Urothelium cell line (cell line): ENCODE results near the gene PDZD2.
"Not testable (repeated sequence)": the region's sequence is repeated elsewhere in the genome, so short reads cannot be mapped to it uniquely, and the experiment has no call there.

ENCODE experiments used
- DNase-seq: peaks from one replicate; pipeline ENCODE4 v3.0.0; 2011; ENCODE audit warnings: low spot score, mixed read lengths
- FAIRE-seq: peaks from 2 replicates; lab custom pipeline; 2011; peaks lifted over from hg19 to GRCh38; lab: Jason Lieb, UNC

Gene PDZD2

DNA sequence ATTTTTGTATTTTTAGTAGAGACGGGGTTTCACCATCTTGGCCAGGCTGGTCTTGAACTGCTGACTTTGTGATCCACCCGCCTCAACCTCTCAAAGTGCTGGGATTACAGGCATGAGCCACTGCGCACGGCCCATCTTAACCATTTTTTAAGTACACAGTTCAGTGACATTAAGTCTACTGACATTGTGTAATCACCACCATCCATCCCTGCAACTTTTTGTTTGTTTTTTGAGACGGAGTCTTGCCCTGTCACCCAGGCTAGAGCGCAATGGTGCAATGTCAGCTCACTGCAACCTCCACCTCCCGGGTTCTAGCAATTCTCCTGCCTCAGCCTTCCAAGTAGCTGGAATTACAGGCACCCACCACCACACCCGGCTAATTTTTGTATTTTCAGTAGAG lies 480.0 kb downstream of the PDZD2 start:
- FAIRE-seq, DNase-seq: not testable (repeated sequence)

DNA sequence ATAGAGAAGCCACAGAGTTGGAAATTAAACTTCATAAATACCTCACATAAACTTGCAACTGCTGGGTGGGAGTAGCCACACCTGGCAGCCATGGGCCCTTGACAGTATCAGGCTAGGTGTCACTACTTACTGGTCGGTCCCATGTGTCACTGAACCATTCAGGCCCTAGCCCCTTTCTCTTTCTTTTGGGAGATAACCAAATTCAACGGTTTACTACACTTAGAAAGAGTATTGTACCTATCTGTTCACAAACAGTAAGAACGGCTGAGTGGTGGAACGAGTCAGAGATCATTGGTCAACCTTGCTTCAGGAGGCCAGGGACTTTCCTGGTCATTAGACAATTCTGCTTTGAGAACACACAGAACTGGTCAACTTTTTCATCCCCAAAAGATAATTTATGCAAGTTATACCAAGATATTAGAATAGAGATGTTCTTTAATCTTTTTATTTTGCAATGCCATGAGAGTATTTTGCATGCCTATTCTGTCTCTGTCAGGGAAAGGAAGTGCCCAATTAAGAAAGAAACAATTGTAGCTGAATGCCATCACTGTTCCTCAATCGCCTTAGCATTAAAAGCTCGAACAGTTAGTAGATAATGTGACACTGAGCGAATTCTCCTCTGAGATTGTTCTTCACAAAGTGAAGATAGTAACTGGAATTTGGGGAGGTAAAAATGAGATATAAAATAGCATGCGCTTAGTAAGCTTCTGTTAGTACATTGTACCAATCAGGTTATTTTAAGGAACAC lies 484.3 kb downstream of the PDZD2 start:
- DNase-seq, result no peak
- FAIRE-seq, result no peak

DNA sequence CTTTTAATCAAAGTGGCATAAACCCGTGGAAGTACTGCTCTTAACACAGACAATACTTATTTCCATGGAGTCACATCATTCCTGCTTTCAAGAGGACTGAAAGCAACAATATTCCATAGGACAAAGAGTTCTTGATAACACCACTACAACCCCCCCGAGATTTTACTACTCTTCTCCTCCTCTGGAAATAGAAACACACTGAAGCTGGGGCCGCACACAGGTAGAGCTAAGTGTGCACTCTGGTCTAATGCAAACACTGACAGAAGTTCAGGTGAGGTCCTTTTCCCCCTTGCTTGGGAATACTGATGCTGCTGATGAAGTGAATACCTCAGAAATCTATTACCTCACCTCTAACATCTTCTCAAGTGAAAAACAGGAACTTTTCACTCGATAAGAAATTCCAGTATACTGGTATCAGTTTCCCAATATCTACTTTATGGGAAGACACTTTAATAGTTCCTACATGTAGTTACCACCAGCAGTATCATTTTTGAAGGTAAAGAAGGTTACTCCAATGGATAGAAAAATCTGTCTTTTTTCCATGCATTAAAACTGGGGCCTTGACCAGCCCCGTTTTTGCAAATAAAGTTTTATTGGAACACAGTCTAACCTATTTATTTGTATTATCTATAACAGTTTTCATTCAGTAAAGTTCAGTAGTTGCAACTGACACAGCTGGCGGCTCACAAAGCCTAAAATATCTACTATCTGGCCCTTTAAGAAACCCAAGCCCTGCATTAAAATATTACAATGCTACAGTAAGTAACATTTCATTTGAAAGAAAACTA lies 485.2 kb downstream of the PDZD2 start:
- FAIRE-seq (no peak), DNase-seq (no peak)

DNA sequence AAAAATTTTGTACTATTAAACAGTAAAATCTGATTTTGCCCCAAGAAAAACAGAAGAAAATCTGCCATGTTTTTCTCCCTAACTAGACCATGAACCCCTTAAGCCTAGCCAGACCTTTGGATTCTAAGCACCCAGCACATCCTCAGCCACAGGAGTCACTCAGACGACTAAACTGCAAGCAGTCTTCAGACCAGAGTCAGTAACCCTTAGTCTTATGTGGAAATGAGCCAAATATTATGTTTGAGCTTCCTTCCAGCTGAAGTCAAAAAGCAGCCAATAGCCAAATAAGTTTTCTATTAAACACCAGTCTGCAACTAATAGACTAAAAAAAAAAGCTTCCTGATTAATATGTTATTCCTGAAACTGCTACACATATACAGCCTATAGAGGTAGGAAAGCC lies 487.8 kb downstream of the PDZD2 start:
- FAIRE-seq (no peak), DNase-seq (no peak)

DNA sequence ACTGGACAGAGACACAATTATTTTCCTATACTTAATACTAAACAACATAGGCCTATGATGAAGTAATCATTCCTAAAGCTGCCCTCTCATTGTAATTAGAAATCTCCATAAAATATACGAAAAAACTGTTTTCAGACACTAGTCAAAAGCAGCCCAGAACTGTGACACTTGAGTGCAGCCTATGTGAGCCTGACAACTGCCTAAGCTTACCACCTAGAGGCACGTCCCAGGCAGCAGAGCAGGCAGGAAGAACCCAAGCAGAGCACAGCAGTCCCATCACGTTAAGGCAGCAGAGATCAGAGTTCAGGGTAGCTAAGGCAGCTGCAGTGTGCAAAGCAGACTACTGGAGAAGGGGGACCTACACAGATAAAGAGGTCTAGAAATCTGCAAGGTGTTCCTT lies 488.8 kb downstream of the PDZD2 start:
- DNase-seq (no peak), FAIRE-seq (no peak)

DNA sequence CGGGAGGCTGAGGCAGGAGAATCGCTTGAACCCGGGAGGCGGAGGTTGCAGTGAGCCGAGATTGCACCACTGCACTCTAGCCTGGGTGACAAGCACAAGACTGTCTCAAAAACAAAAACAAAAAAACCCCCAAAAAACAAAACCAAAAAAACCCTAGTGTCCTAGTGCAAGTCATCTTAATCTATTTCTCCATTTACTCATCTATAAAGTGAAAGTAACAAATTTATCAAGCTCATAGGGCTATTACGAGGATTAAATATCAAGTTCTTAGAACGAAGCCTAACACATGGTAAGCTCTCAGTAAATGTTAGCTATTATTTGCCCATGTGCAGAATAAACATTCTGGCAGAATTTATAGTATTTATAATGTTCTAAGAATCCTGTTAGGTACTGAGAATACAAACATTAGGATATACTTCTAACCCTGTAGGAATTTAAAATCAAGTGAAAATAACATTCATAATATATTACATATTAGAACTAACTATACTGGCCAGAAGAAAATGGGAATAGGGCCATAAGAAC lies 490.2 kb downstream of the PDZD2 start:
- DNase-seq, result no peak
- no peak for FAIRE-seq

DNA sequence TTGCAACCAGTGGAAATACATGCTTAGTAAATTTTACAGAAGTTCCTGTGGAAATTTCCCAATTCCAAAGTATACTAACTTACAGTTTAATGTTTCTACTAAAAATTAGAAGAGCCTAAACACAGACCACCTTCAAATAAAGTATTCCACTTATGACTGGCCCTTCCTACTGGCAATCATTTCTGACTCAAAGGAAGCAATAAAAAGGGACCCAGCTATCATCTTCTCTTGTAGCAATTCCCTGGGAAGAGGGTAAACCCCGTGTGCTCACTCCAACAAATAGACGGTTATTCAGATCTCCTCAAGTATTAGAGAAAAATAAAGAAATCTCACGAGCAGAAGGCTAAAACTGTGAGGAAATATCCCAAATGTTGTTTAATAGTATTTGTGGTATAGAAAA lies 491.9 kb downstream of the PDZD2 start:
- FAIRE-seq (no peak), DNase-seq (no peak)

DNA sequence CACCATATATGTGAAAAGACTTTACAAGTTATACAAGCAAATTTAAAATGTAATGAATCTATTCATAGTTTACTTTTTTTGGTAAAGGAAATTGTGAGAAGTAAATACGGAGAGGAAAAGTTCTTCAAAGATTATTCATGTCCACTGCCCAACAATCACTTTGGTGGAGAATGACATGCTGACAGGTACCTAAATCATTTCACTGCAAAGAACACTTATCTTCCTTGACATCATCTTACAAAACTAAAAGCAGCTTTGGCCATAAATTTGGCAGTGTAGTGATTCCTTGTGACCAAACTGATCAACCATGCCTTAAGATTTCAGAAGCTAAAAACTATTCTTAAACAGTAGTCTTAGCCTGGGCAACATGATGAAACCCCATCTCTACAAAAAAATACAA lies 492.7 kb downstream of the PDZD2 start:
- DNase-seq (no peak), FAIRE-seq (no peak)

DNA sequence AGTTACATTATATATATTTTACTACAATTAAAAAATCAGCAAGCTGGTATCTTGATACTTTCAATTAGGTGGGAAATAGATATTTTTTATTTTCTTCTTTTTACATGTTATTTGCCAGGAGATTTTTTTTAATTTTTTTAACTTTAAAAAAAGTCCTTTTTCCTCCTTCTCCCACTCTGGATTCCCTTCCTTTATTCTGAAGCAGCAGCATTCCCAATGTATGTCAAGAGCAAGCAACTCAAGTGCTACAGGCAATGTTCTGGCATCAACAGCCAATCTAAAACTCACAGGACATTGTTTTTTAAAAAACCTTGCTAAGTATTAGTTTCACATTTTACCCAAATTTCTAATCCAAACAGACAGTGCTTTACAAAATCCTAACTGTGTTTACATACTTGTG lies 493.8 kb downstream of the PDZD2 start:
- DNase-seq (no peak), FAIRE-seq (no peak)

DNA sequence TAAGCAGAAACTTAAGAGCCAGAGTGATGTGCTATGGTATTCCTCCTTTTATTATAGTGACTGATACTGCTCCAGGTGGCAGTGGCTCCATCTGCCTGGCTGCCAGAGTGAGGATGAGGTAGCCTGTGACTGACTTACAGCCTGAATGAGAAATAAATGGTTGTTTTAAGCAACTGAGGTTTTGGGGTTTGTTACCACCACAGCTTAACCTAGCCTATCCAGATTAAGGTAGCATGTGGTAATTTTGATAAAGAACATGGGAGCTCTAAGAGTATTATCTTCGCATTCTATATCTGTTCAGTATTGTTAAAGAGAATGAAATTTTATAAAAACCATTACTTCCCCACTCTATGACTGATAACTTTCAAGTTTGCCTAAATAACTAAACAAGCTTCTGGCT lies 496.2 kb downstream of the PDZD2 start:
- FAIRE-seq (no peak), DNase-seq (no peak)

DNA sequence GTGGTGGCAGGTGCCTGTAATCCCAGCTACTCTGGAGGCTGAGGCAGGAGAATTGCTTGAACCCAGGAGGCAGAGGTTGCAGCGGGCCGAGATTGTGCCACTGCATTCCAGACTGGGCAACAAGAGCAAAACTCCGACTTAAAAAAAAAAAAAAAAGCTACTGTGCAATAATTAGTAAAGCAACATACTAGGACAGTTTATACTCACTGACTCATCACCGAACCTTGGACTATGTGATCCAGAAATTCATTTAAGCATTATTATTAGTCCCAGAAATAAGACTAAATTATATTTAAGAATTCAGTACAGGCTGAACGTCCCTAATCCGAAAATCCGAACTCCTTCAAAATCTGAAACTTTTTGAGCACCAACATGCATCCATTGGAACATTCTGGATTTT lies 497.4 kb downstream of the PDZD2 start:
- no peak for FAIRE-seq
- no peak for DNase-seq

DNA sequence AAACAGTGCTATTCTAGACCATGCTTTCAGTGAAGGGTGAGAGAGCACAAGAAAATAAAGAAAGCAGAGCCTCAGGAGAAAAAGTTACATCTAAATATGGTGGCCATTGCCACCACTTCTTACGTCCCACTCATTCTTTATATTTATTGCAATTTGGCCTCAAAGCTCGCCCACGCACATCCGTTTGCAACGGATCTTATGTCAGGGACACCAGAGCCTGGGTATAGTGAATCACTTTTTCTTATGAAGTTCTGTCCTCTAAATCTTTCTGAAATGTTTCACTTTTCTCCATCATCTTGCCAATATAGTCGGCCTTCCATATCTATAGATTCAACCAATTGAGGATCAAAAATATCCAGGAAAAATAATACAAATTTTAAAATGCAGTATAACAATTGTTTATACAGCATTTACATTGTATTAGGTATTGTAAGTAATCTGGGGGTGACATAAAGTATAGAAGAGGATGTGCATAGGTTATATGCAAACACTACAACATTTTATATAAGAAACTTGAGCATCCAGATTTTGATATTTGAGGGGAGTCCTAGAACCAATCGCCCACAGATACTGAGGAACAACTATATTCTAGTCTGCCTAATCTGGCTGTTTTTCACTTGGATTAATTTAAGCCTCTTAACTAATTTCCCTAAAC lies 500.0 kb downstream of the PDZD2 start:
- no peak for FAIRE-seq
- DNase-seq, result no peak

DNA sequence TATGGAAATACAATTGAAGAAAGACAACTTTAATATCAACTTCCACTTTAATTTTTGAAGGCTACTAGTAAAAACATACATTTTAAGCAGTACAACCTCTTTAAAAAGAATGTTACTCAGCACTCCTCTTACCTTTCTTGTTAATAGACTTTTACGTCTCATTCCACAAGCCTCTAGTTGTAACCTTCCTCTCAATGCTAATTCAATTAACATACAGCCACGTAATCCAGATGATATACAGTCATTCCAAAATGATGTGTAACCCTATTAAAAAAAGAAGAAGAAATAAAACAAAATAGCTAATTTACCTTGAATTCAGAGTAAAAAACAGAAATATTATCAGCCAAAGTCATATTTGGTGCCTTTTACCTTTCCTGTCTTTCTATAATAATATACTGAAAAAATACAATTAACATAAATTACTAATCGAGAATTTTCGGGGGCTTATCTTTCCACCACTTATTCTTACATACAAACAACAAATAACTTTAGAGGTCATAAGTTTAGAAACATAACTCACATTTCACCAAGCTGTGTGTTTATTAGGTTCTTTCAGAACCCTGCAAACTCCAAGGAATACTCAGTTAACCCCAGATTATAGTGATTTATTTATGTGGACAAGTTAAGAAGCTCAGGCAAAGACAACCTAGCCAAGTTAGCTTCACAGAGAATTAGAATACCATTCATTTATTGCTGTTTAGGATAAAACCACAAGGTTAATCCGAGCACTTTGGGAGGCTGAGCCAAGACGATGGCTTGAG lies 504.9 kb downstream of the PDZD2 start:
- DNase-seq, result no peak
- no peak for FAIRE-seq

DNA sequence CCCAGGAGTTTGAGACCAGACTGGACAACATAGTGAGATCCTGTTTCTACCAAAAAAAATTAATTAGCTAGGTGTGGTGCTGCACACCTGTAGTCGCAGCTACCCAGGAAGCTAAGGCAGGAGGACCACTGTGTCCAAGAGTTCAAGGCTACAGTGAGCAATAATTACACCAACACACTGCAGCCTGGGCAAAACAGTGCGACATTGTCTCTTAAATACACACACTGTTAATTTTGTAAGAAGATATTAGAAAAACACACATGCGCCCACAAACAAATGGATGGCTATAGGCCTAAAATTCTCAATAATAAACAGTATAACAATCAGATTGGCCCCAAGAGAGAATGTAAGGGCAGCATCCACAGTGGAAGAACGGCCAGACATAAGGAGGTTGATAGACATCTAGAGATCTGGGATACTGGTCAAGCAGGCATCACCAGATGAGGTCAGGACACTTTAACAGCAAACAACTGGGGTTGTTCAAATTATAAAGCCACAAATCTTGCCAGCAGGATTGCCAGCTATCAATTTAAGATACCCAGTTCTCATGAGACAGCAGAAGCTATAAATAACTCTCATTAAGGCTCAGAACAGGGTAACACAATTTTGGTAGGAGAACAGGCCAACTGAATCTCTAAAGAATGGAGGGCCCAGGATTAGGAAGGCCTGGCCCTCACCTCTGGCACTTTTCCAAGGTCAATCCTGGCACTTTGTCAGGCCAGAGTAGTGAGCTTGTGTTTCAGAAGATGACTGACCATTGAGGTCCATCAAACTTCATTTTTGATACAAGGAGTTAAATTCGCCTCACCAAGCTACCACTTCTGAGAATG lies 505.7 kb downstream of the PDZD2 start:
- FAIRE-seq (no peak), DNase-seq (no peak)

DNA sequence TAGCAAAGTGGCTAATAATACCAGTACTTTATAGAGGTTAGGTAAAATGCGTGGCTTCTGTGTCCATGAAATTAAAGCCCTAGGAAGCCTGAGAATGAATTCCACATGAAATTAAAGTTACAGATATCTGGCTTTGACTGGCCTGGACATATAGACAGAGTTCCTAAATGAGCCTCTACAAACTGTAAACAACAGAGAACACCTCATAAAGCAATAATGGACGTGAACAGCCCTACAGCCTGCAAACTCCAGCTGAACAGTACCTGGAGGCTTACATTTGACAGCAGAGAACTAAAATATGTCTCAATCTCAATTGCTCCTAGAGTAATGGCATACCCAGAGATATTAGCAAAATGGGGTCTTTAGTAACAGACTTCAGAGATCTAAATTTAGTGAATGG lies 506.4 kb downstream of the PDZD2 start:
- FAIRE-seq (no peak), DNase-seq (no peak)

DNA sequence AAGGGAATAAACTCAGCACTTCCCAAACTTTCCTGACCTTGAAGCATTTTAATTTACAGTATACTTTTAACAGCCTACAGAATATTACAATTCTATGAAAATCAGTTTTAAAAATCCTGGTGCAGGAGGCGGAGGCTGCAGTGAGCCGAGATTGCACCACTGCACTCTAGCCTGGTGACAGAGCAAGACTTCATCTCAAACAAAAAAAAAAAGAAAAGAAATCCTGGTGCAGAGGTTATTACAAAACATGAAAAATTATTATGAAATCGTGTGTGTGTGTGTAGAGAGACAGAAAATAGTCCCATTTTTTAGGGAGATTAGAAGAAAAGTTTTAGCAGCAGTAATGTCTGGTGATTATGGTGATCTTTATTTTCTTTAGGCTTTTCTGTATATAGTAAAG lies 508.3 kb downstream of the PDZD2 start:
- FAIRE-seq (no peak), DNase-seq (no peak)

DNA sequence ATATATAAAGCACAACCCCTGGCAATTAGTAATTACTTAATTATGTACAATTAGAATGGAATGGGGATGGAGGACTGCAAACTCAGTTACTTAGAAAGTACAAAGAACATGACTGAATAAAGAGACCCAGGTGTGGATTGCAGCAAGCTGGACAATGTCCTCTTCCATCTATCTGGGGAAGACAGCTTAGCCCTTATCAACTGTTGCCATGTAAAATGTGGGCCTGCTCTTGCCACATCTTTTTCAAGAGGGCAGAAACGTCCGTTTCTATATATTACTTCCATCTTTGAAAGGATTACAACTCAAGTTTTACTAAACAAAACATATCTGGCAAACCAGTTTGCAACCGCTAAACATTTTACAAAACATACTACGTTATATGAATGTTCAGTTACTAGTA lies 509.0 kb downstream of the PDZD2 start:
- DNase-seq, result no peak
- FAIRE-seq, result no peak

DNA sequence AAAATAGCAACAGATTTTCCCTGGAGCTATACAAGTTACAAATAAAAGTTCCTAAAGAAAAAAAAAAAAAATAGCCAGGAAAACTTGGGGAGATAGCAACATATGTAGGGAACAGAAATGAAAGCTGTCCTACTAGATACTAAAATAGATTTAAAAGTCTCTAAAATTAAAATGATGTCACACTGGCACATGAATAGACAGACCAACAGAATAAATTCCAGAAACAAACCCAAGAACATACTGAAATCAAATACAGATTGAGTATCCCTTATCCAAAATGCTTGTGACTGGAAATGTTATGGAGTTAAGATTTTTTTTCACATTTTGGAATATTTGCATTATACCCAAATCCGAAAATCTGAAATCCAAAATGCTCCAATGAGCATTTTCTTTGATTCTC lies 511.4 kb downstream of the PDZD2 start:
- DNase-seq, result no peak

DNA sequence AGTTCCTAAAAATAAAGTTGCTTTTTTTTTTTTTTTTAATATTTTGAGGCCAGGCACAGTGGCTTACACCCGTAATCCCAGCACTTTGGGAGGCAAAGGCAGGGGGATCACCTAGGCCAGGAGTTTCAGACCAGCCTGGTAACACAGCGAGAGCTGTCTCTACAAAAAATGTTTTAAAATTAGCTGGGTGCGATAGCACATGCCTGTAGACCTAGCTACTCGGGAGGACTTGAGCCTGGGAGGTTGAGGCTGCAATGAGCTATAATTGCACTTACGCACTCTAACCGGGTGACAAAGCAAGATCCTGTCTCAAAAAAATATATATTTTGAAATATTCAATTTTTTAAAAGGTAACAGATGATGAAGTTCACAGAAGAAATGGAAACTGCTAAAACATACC lies 512.3 kb downstream of the PDZD2 start:
- DNase-seq, result no peak
- FAIRE-seq, result no peak

More for the DNA sequence above, 511.4 kb downstream of the PDZD2 start:
- no peak for FAIRE-seq

DNA sequence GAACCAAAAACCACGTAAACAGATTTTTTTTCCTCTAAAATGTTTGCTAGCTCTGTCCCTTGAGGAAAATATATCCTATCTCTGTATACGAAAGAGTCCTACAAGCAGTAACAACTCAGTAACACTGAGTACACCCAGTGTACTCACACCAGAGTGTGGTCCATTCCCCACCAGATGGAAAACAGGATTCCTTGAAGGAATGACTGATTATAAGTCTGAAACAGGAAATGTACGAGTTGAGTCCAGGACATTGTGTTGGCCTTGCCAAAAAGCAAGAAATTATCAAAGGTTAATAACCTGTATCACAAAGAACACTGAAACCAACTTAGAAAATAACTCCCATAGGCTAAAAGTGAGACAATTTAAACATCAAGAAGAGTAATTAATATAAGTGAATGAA lies 514.8 kb downstream of the PDZD2 start:
- DNase-seq (no peak), FAIRE-seq (no peak)
